CD14-positive monocyte (primary cell): ENCODE results near the gene ASIC2. TPM values are rescaled to one million over a fixed set of nuclear protein-coding genes. Genes with fewer than 3 reads are reported as not detected.

Experiments
- DNase-seq, 3 donors: peaks; one replicate each; pipeline ENCODE4 v3.0.0-alpha.2; 2011 to 2022
- H2AFZ ChIP-seq: 2 replicates; pipeline ENCODE4 v1.6.0; 2012; ENCODE audit warnings: mild to moderate bottlenecking, low read depth, low read length, inconsistent platforms; ENCODE audit not compliant: insufficient read depth, poor library complexity, severe bottlenecking
- H3K27ac ChIP-seq, 2 donors: 1 replicate in 1 of 2; 2 replicates in 1 of 2; pipeline ENCODE4 v1.5.1; 2012 to 2013; ENCODE audit warnings: low read length in 2 of 2, control low read depth in 1 of 2, inconsistent platforms in 1 of 2, low read depth in 1 of 2, mild to moderate bottlenecking in 1 of 2
- H3K27me3 ChIP-seq, 2 donors: one replicate each; pipeline versions ENCODE4 v1.6.0 to v1.6.1; 2011 to 2013; ENCODE audit warnings: low read length in 2 of 2; ENCODE audit not compliant: control insufficient read depth in 2 of 2, insufficient read depth in 2 of 2
- H3K36me3 ChIP-seq, 2 donors: replicated peaks in 1 of 2; 1 replicate in 1 of 2; 2 replicates in 1 of 2; pipeline versions ENCODE4 v1.5.1 to v1.6.1; 2012 to 2013; ENCODE audit warnings: low read length in 2 of 2, control low read depth in 1 of 2, inconsistent platforms in 1 of 2, mild to moderate bottlenecking in 1 of 2; ENCODE audit not compliant: insufficient read depth in 2 of 2, control insufficient read depth in 1 of 2
- H3K4me1 ChIP-seq, 2 donors: 1 replicate in 1 of 2; 2 replicates in 1 of 2; pipeline versions ENCODE4 v1.5.1 to v1.6.1; 2012 to 2013; ENCODE audit warnings: low read length in 2 of 2, control low read depth in 1 of 2, inconsistent platforms in 1 of 2, mild to moderate bottlenecking in 1 of 2, moderate library complexity in 1 of 2; ENCODE audit not compliant: insufficient read depth in 2 of 2, control insufficient read depth in 1 of 2
- H3K4me2 ChIP-seq: replicated peaks from 2 replicates; pipeline ENCODE3; 2012; ENCODE audit warnings: low read length, moderate library complexity, mild to moderate bottlenecking; ENCODE audit not compliant: poor library complexity, severe bottlenecking; ENCODE audit errors: extremely low read depth
- H3K4me3 ChIP-seq, 3 experiments: fragments of 200-600 bp in 1 of 3; sonication (generic) in 1 of 3; replicated peaks in 1 of 3; 1 replicate in 2 of 3; 2 replicates in 1 of 3; pipeline ENCODE4 v1.5.1; 2011 to 2013; ENCODE audit warnings: low read length in 3 of 3, mild to moderate bottlenecking in 3 of 3, control low read depth in 2 of 3, low read depth in 2 of 3, inconsistent platforms in 1 of 3, moderate library complexity in 1 of 3
- H3K79me2 ChIP-seq: 2 replicates; pipeline ENCODE4 v1.6.0; 2012; ENCODE audit warnings: mild to moderate bottlenecking, control low read depth, inconsistent platforms, low read length, moderate library complexity; ENCODE audit not compliant: insufficient read depth
- H3K9ac ChIP-seq: 2 replicates; pipeline ENCODE4 v1.6.0; 2017; ENCODE audit warnings: low read length, mild to moderate bottlenecking; ENCODE audit not compliant: insufficient read depth, poor library complexity, severe bottlenecking
- H3K9me3 ChIP-seq, 2 donors: replicated peaks in 1 of 2; 1 replicate in 1 of 2; 2 replicates in 1 of 2; pipeline versions ENCODE4 v1.5.1 to v1.6.1; 2012 to 2013; ENCODE audit warnings: low read length in 2 of 2, control low read depth in 1 of 2; ENCODE audit not compliant: control insufficient read depth in 1 of 2, insufficient read depth in 1 of 2
- H4K20me1 ChIP-seq: 2 replicates; pipeline ENCODE4 v1.6.0; 2012; ENCODE audit warnings: mild to moderate bottlenecking, low read length, control low read depth, moderate library complexity; ENCODE audit not compliant: insufficient read depth
- H3K27ac Mint-ChIP-seq, 7 donors: one replicate each; pipeline ENCODE4 v1.8.0; 2020; ENCODE audit warnings: mild to moderate bottlenecking in 7 of 7, mixed read lengths in 7 of 7, moderate library complexity in 6 of 7, inconsistent platforms in 2 of 7
- H3K27me3 Mint-ChIP-seq, 3 donors: one replicate each; pipeline ENCODE4 v1.8.0; 2021 to 2022; ENCODE audit warnings: low read depth in 3 of 3, mild to moderate bottlenecking in 3 of 3, mixed read lengths in 3 of 3, moderate library complexity in 3 of 3, inconsistent platforms in 1 of 3
- H3K36me3 Mint-ChIP-seq, 2 donors: one replicate each; pipeline ENCODE4 v1.8.0; 2020; ENCODE audit warnings: mixed read lengths in 2 of 2, inconsistent platforms in 1 of 2, mild to moderate bottlenecking in 1 of 2
- H3K4me1 Mint-ChIP-seq: one replicate; pipeline ENCODE4 v1.8.0; 2020; ENCODE audit warnings: mild to moderate bottlenecking, mixed read lengths
- H3K4me3 Mint-ChIP-seq, 2 donors: one replicate each; pipeline ENCODE4 v1.8.0; 2020; ENCODE audit warnings: mild to moderate bottlenecking in 2 of 2, mixed read lengths in 2 of 2, moderate library complexity in 1 of 2
- H3K9me3 Mint-ChIP-seq, 7 donors: one replicate each; pipeline ENCODE4 v1.8.0; 2020 to 2022; ENCODE audit warnings: mixed read lengths in 7 of 7, mild to moderate bottlenecking in 6 of 7, moderate library complexity in 6 of 7, inconsistent platforms in 2 of 7
- WGBS: methylation state at CpG from one replicate; pipeline ENCODE4 v1.1.5; 2013; ENCODE audit warnings: missing lambda C conversion rate; ENCODE audit not compliant: insufficient coverage; 5-methylcytosine and 5-hydroxymethylcytosine counted together
- intact Hi-C, 2 donors: fragments of 100-400 bp; cut with micrococcal nuclease; formaldehyde crosslinking; loops; one replicate each; pipeline versions ENCODE4 v1.15.0 to v1.15.1; 2023
- polyA plus RNA-seq, 3 donors: library from polyadenylated mRNA; depleted of rRNA in 1 of 3; unstranded in 2 of 3; stranded (reverse) in 1 of 3; fragments of 300-500 nt in 2 of 3; fragments of >200 nt in 1 of 3; fragmentation: Illumina TruSeq in 2 of 3; gene quantifications; 1 replicate in 2 of 3; 2 replicates in 1 of 3; pipeline ENCODE4 v1.2.3, GENCODE V29; 2012 to 2021
- TF ChIP-seq, protein P1 (sequence below): fragments of 200-600 bp; IDR thresholded peaks from one replicate; pipeline ENCODE4 v1.8.0; 2022; ENCODE audit warnings: antibody characterized with exemption, mild to moderate bottlenecking

Gene ASIC2
- polyA plus RNA-seq, 3 donors = not detected

DNA sequence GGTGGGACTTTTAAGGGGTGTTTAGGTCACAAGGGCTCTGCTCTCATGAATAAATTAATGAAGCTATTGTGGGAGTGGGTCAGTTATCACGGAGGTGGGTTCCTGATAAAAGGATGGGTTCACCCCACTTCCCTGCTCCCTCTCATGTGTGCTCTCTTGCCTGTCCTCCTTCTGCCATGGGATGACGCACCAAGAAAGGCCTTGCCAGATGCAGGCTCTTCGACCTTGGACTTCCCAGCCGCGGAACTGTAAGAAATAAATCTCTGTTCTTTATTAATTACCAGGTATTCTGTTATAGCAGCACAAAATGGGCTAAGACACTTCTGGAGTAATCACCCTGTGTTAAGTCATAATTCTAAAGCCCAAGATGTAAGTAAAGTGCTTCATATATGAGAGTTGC, 141.5 kb downstream of the ASIC2 start:
- Mint-ChIP-seq H3K4me1 (no peaks in the 10 kb centered on the region), H3K36me3 (no peaks in the 10 kb centered on the region), H3K4me3 (no peak overlapping the region), H3K27ac (no peak overlapping the region), H3K9me3 (peaks cover 0 to 3% (median 0%) of the 10 kb centered on the region in 7 donors), H3K27me3 (peaks cover 0 to 3% (median 2%) of the 10 kb centered on the region in 3 donors)
- DNase-seq = no peak
- no peak overlapping the region for H3K27ac ChIP-seq
- no peak overlapping the region for H2AFZ ChIP-seq
- H3K4me1 ChIP-seq = no peaks in the 10 kb centered on the region
- H3K4me2 ChIP-seq = no peak overlapping the region
- no peaks in the 10 kb centered on the region for H3K9me3 ChIP-seq
- H4K20me1 ChIP-seq = no peaks in the 10 kb centered on the region
- no CpG with 5 or more reads among the region's 5 CpGs for WGBS
- no peaks in the 10 kb centered on the region for H3K36me3 ChIP-seq
- H3K9ac ChIP-seq = no peak overlapping the region
- TF ChIP-seq, protein P1, sequence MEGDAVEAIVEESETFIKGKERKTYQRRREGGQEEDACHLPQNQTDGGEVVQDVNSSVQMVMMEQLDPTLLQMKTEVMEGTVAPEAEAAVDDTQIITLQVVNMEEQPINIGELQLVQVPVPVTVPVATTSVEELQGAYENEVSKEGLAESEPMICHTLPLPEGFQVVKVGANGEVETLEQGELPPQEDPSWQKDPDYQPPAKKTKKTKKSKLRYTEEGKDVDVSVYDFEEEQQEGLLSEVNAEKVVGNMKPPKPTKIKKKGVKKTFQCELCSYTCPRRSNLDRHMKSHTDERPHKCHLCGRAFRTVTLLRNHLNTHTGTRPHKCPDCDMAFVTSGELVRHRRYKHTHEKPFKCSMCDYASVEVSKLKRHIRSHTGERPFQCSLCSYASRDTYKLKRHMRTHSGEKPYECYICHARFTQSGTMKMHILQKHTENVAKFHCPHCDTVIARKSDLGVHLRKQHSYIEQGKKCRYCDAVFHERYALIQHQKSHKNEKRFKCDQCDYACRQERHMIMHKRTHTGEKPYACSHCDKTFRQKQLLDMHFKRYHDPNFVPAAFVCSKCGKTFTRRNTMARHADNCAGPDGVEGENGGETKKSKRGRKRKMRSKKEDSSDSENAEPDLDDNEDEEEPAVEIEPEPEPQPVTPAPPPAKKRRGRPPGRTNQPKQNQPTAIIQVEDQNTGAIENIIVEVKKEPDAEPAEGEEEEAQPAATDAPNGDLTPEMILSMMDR = no peak
- no peaks in the 10 kb centered on the region for H3K27me3 ChIP-seq
- intact Hi-C loops = no loop called here
- no peak overlapping the region for H3K4me3 ChIP-seq
- no peaks in the 10 kb centered on the region for H3K79me2 ChIP-seq

DNA sequence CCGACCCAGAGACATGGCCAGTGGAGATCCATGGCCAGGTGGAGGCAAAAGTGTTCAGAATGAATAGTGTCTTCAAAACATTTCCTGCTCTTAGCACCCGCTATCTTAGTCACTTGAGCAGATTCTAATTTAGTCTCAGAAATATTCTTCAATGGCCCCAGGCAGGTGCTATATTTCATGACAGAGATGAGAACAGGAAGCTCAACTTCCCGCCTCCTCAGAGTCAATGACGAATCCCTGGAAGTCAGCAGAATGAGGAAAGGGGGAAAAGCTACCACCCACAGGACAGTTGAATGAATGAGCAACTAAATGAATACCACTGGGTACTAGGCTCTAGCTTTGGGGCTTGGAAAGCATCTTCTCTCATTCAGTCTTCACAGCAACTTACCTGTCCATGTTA, 147.2 kb downstream of the ASIC2 start:
- H4K20me1 ChIP-seq = no peaks in the 10 kb centered on the region
- no peaks in the 10 kb centered on the region for H3K4me1 ChIP-seq
- H3K36me3 Mint-ChIP-seq = no peaks in the 10 kb centered on the region
- DNase-seq = no peak
- H3K9ac ChIP-seq = no peak overlapping the region
- intact Hi-C loops = no loop called here
- H3K9me3 Mint-ChIP-seq = peaks cover 0 to 3% (median 0%) of the 10 kb centered on the region in 7 donors
- H3K27ac ChIP-seq = no peak overlapping the region
- H3K27me3 Mint-ChIP-seq = peaks cover 0 to 2% (median 2%) of the 10 kb centered on the region in 3 donors
- no peak overlapping the region for H3K27ac Mint-ChIP-seq
- H3K4me3 ChIP-seq = no peak overlapping the region
- no peaks in the 10 kb centered on the region for H3K36me3 ChIP-seq
- H3K4me3 Mint-ChIP-seq = no peak overlapping the region
- no peaks in the 10 kb centered on the region for H3K27me3 ChIP-seq
- WGBS = 74% methylated on average over 3 of the region's 4 CpGs
- TF ChIP-seq, protein P1 = no peak
- H3K9me3 ChIP-seq = no peaks in the 10 kb centered on the region
- no peaks in the 10 kb centered on the region for H3K4me1 Mint-ChIP-seq
- no peak overlapping the region for H2AFZ ChIP-seq
- H3K79me2 ChIP-seq = no peaks in the 10 kb centered on the region
- H3K4me2 ChIP-seq = no peak overlapping the region
